C4-2B (cell line): ENCODE results near the gene SPINT1.

Source experiments
- ZFX ChIP-seq: fragments of 450-650 bp; IDR thresholded peaks from 2 replicates; pipeline ENCODE4 v1.6.1; 2017
- TF ChIP-seq, protein P1 (sequence below): fragments of 450-650 bp; conservative IDR thresholded peaks from 2 replicates; pipeline ENCODE4 v1.5.1; 2017; ENCODE audit warnings: mild to moderate bottlenecking

DNA sequence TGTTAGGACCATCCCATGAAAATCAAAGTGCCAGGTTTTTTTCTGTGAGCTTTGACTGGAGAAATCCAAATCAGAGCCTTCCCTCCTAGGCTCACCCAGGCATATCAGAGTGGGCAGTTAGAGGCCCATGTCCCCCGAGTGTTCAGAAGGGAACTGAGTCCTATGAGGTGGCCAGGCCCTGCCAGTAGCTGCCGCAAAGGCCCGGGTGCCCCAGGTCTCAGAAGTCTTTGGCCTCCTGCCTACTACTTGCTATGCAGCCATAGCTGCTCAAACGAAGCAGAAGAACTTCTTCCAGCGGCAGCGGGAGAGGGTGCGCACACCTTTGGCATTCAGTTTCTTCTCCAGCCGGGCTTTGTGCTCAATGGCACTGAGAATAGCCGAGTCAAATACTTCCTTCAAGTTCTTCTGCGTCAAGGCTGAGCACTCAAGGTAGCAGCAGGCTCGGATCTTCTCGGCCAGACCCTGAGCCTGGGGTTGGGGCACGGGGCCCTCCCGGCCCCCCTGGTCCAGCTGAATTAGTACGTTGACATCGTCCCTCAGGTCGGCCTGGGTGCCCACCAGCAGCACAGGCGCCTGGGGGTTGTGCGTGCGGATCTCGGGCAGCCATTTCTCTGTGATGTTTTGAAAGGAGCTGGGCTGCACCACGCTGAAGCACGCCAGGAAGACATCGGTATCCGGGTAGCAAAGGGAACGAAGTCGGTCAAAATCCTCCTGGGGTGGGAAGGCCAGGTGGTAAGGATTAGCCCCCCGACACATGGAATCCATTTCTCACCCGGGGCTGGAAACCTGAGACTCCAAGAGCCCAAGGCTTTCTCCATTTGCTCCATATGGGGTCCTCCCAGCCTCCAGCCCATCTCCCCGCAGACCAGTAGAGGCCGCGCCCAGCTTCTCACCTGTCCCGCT is 29.2 kb downstream of the SPINT1 start:
- TF ChIP-seq, protein P1, sequence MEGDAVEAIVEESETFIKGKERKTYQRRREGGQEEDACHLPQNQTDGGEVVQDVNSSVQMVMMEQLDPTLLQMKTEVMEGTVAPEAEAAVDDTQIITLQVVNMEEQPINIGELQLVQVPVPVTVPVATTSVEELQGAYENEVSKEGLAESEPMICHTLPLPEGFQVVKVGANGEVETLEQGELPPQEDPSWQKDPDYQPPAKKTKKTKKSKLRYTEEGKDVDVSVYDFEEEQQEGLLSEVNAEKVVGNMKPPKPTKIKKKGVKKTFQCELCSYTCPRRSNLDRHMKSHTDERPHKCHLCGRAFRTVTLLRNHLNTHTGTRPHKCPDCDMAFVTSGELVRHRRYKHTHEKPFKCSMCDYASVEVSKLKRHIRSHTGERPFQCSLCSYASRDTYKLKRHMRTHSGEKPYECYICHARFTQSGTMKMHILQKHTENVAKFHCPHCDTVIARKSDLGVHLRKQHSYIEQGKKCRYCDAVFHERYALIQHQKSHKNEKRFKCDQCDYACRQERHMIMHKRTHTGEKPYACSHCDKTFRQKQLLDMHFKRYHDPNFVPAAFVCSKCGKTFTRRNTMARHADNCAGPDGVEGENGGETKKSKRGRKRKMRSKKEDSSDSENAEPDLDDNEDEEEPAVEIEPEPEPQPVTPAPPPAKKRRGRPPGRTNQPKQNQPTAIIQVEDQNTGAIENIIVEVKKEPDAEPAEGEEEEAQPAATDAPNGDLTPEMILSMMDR, result no peak
- TF ChIP-seq ZFX, result no peak
